Fibroblast of mammary gland (primary cell): ENCODE measurements around the gene MAP1A.
A peak's percentile ranks its signal among the peaks of the same experiment; 100 is the strongest.

ENCODE experiments used
- DNase-seq: peaks from one replicate; pipeline ENCODE4 v3.0.0-alpha.2; 2010; ENCODE audit warnings: low read depth
- H3K4me3 ChIP-seq: 2 replicates; pipeline ENCODE4 v1.5.1; 2011; ENCODE audit warnings: low read depth, mild to moderate bottlenecking, low read length, moderate library complexity; ENCODE audit not compliant: control insufficient read depth
- CTCF ChIP-seq: conservative IDR thresholded peaks from 2 replicates; pipeline ENCODE4 v1.5.1; 2011; ENCODE audit warnings: low read depth, low read length, inconsistent platforms; ENCODE audit not compliant: control insufficient read depth, insufficient read depth

Gene MAP1A

GRCh38 chr15:43516801-43517353 is 531 bp upstream of the MAP1A start:
- H3K4me3 ChIP-seq: peak overlapping the region; percentile 85
- TF ChIP-seq CTCF: no peak
- DNase-seq: peak; percentile 59

GRCh38 chr15:43518197-43518761 is 871 bp downstream of the MAP1A start:
- TF ChIP-seq CTCF: no peak
- H3K4me3 ChIP-seq: peak overlapping the region; percentile 85
- no peak for DNase-seq

- no peak for TF ChIP-seq CTCF
- H3K4me3 ChIP-seq: no peak overlapping the region
- no peak for DNase-seq
Measured at GRCh38 chr15:43519196-43519595, 1.8 kb downstream of the MAP1A start.

GRCh38 chr15:43520138-43520537 is 2.7 kb downstream of the MAP1A start:
- no peak overlapping the region for H3K4me3 ChIP-seq
- no peak for DNase-seq
- no peak for TF ChIP-seq CTCF

- DNase-seq: no peak
- TF ChIP-seq CTCF: no peak
- H3K4me3 ChIP-seq: no peak overlapping the region
Measured at GRCh38 chr15:43521419-43521818, 4.0 kb downstream of the MAP1A start.

- H3K4me3 ChIP-seq: no peak overlapping the region
- no peak for DNase-seq
- TF ChIP-seq CTCF: no peak
Measured at GRCh38 chr15:43522247-43522646, 4.8 kb downstream of the MAP1A start.
